Cortex of kidney (tissue), 1 donor: ENCODE results near the gene IQGAP1.
"Not testable (repeated sequence)": the region's sequence is repeated elsewhere in the genome, so short reads cannot be mapped to it uniquely, and the experiment has no call there.

Source experiments
- DNase-seq: peaks from one replicate; lab custom pipeline; 2025; lab: John Stamatoyannopoulos, UW

The IQGAP1 gene, protein sequence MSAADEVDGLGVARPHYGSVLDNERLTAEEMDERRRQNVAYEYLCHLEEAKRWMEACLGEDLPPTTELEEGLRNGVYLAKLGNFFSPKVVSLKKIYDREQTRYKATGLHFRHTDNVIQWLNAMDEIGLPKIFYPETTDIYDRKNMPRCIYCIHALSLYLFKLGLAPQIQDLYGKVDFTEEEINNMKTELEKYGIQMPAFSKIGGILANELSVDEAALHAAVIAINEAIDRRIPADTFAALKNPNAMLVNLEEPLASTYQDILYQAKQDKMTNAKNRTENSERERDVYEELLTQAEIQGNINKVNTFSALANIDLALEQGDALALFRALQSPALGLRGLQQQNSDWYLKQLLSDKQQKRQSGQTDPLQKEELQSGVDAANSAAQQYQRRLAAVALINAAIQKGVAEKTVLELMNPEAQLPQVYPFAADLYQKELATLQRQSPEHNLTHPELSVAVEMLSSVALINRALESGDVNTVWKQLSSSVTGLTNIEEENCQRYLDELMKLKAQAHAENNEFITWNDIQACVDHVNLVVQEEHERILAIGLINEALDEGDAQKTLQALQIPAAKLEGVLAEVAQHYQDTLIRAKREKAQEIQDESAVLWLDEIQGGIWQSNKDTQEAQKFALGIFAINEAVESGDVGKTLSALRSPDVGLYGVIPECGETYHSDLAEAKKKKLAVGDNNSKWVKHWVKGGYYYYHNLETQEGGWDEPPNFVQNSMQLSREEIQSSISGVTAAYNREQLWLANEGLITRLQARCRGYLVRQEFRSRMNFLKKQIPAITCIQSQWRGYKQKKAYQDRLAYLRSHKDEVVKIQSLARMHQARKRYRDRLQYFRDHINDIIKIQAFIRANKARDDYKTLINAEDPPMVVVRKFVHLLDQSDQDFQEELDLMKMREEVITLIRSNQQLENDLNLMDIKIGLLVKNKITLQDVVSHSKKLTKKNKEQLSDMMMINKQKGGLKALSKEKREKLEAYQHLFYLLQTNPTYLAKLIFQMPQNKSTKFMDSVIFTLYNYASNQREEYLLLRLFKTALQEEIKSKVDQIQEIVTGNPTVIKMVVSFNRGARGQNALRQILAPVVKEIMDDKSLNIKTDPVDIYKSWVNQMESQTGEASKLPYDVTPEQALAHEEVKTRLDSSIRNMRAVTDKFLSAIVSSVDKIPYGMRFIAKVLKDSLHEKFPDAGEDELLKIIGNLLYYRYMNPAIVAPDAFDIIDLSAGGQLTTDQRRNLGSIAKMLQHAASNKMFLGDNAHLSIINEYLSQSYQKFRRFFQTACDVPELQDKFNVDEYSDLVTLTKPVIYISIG (N-terminal part only)

DNA sequence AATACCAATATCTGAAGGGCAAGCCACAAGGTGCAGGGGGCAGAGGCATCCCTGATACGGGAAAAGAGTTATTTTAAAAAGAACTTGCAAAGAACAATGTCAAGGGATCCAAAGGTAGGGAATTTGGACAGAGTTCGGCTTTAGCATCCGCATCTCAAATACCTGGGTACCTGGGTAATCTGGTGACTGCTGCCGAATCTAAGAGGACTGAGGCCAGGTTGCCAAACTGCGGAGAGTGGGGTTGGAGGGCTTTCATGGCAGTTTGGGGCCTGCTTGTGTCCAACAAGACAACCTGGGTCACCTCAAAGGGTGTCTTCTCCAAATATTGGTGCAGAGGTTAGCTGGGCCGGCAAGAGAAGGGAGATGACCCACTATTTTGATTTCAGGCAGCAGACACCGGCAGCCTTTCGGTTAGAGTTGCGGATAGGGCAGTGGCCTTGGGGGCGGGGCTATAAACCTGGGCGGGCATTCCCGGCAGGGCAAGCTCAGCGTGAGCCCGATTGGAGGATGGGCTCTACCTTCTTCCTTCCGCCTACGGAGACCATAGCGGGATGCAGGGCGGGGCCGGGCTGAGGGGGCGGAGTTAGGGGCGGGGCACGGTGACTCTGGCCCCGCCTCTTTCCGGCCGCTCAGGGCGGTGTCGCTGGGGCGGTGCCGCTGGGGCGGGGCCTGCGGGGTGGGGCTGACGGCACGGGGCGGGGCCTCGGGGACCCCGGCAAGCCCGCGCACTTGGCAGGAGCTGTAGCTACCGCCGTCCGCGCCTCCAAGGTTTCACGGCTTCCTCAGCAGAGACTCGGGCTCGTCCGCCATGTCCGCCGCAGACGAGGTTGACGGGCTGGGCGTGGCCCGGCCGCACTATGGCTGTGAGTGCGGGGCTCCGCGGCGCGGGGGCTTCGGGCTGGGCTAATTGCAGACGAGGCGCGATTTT, at the start of gene IQGAP1:
TSS of gene IQGAP1 (plus strand) at position 709 of the 928 bp plus-strand sequence. CDS start at position 809, 100 bp downstream.
- no peak for DNase-seq

DNA sequence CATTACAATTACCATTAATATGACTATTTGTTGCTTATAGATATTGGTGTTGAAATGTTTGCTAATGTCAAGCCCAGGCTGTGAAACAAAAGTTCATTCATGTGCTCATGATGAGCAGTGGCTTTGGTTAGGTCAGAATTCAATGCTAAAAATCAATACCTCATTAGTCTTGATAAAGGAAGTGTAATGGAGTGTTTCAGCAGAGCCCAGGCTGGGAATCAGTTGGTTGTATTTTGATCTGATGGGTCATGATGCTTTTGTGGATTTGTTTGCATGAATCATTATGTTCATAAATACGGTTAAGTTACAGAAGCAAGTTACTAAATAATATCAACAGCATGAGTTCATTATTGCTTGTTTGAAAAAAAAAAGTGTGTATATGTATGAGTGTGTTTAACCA, 49.5 kb upstream of the IQGAP1 start:
- DNase-seq = no peak

DNA sequence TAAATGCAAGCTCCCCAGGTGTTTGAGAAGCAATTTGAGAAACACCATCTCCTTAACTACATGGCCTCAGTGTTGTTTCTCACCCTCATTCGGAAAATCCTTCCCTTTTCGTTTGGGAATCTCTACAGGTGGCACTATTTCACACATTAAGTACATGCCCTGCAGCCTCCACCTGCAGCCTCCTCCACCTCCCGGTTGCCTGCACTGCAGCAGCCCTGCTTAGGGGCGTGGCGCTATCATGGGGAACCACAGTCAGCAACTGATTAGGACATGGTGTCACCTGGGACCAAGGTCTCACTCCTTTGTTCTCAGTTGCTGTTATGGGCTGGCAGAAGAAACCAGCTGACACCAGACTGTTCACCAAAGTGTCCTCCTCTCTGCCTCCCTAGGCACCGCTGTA, 47.7 kb upstream of the IQGAP1 start:
- no peak for DNase-seq

DNA sequence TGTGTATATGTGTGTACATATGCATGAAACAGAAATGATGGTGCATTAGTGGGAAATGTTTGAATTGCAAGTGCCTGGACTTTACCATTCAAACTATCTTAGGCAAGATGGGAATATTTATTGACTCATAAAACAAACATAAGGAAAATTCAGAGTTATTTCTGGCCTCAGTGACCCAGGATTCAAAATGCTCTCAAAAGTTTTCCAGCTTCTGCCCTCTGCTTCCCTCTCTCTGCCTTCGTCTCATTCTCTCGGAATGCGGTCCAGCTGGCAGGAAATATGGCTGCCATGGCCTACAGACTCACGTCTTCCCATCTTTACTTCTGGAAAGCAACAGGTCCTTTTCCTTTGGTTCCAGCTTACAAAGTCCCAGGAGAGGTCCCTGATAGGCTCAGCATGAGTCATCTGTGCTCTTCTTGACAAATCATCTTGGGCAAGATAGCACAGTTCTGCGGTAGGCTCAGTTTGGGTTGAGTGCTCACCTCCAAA, 44.7 kb upstream of the IQGAP1 start:
- DNase-seq = no peak

DNA sequence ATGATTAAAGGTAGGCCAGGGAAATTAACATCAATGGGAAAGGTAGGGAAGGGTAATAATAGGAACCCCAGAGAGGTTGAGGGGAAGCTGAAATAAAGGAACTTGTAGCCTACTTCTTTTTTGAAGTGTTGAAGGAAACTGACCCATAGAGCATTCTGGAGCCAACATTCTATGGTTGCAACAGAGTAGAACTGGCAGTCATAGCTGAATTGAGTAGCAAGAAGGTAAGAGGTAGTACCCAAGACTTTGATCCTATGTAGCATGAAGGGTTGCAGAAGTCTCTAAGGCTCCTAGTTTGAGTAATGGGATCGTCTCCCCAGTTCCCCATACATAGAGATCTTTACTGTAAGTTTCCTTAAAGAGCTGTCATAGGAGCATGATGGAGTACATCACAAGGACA, 43.4 kb upstream of the IQGAP1 start:
- no peak for DNase-seq

DNA sequence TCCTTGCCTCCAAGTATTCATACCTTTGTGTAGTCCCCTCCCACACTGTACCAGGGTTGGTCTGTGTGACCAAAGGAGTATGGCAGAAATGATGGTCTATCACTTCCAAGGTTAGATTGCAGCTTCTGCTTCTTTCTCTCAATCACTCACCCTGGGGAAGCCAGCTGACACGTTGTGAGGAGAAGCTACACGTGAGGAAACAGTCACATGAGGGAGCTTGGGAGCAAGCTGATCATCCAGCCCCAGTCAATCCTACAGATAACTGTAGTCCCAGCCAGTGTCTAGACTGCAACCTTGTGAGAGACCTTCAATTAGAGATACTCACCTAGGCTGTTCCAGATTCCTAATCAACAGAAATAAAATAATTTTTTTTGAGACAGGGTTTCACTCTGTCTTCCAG, 42.2 kb upstream of the IQGAP1 start:
- DNase-seq = no peak

DNA sequence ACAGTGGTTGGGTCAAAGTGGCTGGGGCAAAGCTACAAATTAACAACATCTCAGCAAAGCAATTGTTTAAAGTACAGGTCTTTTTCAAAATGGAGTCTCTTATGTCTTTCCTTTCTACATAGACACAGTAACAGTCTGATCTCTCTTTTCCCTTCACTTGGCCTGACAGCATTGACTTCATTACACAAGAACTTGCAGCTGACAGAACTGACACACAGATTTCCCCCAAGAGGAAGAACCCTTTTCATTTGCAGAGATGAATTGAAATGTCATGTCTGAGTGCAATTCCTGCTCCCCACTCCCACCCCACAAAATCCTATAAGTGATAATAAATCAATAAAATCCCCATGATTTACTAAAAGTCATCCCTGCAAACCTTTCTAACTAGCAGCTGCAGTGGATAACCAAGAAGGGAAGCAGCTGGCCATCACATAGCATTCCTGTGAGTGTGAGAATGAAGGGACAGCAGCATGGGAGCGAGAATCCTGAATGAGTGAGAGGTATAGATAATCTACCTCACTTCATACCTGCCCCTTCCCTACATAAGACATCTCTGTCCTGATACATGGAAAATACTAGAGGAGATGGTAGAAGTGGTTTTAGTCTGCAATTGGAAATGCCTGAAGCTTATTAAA, 40.5 kb upstream of the IQGAP1 start:
- DNase-seq = not testable (repeated sequence)

DNA sequence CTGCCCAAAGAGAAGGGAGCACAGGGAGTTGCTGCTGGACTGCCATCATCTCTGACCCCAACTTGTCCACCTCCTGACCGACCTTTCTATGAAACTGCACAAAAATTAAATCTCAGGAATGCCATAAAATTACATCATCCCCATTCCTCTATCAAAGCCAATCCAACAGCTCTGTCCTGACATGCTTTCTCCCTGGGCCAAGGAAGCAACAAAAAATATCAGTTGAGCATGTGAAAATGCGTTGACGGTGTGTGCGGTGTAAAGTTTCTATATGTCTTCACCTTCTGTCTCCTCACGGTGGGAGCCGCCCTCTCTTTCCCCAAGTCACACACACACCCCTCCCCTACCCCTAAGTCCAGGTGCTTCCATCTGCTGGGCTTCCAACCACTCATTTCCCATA, 39.6 kb upstream of the IQGAP1 start:
- DNase-seq = no peak

DNA sequence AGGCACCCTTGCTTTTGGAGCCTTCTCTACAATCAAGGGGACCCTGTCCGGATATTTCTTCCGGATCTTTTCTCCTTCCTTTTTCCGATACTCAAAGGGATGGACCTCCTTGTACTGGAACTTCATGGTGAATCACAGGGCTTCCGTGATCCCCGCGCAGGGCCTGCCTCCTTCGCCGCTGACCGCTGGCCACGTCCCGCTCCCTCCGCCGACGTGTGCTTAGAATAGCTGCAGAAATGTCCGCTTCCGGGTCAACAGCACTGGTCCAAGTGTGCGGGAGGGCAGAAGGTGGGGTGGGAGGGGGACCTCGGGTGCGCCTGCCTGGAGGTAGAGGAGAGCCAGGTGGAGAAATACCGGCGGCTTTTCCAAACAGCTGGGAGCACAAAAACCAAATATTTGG, 39.0 kb upstream of the IQGAP1 start:
- DNase-seq = no peak

DNA sequence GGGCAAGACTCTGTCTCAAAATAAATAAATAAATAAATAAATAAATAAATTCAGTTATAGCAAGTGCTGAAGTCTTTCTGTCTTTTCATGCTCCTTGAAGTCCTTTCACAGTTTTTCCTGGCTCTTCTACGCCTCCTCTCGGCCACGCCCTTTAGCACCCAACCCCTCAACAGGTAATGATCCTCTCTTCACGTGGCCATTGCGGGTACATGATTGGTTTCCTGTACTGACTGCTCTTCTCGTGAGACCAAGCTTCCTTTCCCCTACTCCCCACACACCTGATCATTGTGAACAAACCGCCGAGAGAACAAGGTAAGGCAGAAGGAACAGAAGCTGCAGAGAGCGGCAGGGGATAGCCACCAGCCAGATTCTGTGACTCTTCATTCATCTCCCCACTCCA, 38.2 kb upstream of the IQGAP1 start:
- DNase-seq = no peak

DNA sequence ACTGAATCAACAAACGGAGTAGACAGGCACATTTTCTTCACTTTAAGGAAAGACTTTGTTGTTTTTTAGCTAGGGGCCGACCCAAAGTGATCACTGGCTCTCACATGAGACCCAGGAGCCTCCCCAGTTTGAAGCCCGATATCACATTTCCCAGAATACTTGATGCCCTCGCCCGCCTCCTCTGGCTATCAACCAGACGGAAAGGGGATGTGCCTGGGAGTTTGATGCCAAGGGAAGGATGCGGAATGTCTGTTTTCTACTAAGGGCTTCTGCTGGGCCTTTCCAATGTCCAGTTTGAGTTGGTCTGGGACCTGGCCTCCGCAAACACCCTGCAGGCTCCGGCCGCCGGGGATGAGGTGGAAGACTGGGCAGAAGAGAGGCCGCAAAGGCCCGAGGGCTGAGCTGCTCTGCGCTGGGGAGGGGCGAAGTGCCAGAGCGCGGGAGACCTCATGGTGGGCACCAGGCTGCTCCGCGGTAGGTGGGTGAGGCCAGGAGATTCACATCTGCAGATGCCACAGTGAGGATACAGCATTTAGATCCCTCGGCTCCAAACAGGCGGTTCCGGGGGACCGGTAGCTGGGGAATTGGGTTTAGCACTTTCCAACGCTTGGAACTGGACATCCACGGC, 36.4 kb upstream of the IQGAP1 start:
- DNase-seq = peak; percentile 28

DNA sequence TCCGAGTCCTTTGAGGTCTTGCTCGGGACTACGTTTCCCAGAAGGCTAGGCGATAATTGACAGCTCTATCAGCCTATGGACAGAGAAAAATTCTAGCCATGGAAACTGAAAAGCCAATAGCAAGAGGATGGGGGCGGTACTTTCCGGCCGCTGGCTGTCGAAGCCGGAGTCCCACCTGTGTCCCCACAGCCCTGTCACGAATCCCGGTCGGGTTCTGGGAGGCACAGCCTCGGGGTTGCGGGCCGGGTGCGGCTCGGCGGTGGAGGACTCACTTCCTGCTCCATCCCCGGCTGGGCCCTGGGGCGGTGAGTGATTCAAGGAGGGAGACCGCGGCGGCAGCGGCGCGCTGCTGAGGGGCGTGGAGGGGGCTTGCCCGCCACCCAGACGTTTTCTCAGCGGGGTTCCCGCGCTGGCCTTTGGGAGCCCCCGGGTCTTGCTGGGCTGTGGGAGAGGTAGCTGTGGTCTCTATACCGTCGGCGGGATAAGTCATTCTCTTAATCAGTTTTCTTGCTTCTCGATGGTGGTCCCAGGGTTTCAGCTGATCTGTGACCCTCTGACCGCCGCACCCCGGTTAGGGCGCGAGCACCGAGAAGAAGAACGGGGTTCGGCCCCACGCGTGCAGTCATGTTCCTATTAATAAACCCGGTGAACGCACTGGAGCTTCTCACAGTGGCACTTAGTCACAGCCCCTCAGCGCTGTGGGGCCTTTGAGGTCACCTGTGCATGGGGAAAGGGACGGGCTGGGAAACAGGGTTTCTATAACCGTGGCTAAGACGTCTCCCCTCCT, 35.7 kb upstream of the IQGAP1 start, which contains the start of gene ZNF774:
TSS of gene ZNF774 (plus strand) at position 178 of the 787 bp plus-strand sequence. CDS start 2,377 bp downstream, outside the sequence.
- no peak for DNase-seq

DNA sequence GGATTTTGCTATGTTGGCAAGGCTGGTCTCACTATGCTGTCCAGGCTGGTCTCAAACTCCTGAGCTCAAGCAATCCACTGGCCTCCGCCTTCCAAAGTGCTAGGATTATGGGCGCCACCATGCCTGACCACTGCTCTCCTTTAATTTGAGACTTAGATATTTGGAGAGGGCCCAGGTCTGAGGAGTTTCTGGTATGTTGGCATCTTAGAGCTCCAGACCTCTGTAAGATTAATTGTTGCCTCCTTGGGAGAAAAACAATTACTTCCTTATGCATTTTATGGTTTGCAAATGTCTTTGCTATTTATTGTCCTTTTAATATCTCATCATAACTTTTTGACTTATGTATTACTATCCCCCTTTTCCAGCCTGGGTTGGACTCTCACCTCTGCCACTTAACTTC, 33.1 kb upstream of the IQGAP1 start:
- DNase-seq = no peak

DNA sequence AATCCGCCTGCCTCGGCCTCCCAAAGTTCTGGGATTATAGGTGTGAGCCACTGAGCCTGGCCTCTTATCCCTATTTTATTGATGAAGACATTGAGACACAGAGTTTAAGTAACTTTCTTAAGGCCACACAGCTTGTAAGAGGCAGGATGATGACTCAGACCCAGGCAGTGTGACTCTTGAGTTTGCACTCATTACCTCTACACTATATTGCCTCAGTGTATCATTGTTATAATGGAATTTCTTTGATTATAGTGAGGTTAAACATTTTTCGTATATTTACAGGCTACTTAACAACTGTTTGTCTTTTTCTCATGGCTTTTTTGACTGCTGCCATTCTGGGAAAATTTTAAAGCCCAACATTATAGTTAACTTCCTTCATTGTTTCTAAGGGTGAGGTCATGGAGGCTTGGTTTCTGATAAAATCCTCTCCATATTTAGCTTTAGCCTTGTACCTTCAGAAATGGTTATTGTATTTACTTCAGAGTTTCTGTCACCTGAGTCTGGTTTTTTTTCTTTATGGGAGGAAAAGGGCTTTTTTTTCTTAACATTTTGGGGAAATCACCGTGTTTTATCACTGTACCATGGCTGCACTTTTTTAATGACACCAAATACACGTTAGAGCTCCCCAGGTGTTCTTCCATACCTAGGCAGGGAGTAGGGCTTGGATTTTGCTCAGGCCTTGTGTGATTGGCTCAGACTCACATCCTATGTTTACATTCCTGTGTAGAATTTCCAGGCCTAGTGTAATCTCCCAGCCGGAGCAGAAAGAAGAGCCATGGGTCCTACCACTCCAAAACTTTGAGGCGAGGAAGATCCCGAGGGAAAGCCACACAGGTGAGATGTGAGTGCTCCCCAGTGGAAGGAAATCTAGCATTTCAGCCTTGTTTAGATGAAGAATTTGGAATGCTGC, 29.7 kb upstream of the IQGAP1 start:
- no peak for DNase-seq

DNA sequence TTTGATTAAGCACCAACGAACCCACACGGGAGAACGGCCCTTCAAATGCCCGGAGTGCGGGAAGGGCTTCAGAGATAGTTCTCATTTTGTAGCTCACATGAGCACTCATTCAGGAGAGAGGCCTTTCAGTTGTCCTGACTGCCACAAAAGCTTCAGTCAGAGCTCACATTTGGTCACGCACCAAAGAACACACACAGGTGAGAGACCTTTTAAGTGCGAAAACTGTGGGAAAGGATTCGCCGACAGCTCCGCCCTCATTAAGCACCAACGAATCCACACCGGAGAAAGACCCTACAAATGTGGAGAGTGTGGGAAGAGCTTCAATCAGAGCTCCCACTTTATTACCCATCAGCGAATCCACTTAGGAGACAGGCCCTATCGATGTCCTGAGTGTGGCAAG, 27.3 kb upstream of the IQGAP1 start:
- no peak for DNase-seq

DNA sequence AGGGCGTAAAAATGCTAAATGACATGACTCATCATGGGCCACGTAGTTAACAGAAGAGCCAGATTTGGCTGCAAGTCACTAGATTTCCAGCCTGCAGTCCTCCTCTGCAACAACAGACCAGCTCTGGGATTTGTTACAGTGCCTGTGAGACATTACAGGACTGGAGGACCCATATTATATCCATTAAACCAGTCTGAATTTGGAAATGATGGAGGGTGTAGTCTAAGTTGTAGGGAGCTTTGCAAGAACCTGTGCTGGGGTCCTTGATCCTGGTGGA, 25.2 kb upstream of the IQGAP1 start:
- DNase-seq = no peak

DNA sequence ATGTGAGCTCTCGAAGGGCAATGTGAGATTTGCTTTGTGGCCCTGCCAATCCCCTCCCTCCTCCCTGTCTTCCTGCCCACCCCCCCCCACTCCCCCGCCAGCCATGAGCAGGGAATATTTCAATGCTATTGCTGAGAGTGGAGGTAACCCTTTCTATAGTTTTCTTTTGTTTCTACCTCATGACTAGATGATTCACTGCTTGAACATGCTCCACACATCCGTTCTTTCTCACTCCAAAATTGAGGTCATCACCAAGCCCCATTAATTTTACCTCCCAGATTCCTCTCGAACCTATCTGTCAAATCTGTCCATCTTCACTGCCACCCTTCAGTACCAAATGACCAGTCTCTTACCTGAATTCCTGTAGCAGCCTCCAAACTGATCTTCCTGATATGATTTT, 23.8 kb upstream of the IQGAP1 start:
- DNase-seq = no peak

DNA sequence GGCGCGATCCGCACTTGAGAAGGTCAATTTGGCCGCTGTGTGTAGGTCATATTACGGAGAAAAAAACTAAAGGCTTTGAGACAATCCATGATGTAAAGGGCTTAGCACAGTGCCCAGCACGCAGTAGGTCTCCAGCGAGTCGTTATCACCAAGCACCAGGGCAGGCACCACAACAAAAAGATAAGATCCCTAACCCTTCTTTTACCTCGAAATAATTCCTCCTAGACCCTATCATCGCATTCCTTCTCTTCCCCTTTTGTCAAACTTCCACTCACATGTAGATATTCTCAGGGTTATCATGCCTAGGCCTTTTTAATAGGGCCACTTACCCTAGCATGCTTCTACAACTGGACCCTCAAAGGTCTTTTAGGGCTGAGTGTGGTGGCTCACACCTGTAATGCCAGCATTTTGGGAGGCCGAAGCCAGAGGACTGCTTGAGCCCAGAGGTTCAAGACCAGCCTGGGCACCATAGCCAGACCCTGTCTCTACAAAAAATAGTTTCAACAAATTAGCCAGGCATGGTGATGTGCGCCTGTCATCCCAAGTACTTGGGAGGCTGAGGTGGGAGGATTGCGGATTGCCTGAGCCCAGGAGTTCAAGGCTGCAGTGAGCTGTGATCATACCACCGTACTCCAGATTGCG, 22.5 kb upstream of the IQGAP1 start:
- DNase-seq = no peak
